Astrocyte (in vitro differentiated cells and primary cell): ENCODE data around the gene DDX17.

ENCODE experiments used
- EZH2 ChIP-seq: IDR thresholded peaks from 2 replicates; pipeline ENCODE4 v1.6.1; 2012; ENCODE audit warnings: mild to moderate bottlenecking, low read length, inconsistent platforms; ENCODE audit not compliant: insufficient read depth
- TF ChIP-seq, protein P1 (sequence below): IDR thresholded peaks from 2 replicates; pipeline ENCODE4 v1.5.1; 2011; ENCODE audit warnings: low read depth, mild to moderate bottlenecking, inconsistent platforms, low read length, moderate library complexity; ENCODE audit not compliant: insufficient read depth

DNA sequence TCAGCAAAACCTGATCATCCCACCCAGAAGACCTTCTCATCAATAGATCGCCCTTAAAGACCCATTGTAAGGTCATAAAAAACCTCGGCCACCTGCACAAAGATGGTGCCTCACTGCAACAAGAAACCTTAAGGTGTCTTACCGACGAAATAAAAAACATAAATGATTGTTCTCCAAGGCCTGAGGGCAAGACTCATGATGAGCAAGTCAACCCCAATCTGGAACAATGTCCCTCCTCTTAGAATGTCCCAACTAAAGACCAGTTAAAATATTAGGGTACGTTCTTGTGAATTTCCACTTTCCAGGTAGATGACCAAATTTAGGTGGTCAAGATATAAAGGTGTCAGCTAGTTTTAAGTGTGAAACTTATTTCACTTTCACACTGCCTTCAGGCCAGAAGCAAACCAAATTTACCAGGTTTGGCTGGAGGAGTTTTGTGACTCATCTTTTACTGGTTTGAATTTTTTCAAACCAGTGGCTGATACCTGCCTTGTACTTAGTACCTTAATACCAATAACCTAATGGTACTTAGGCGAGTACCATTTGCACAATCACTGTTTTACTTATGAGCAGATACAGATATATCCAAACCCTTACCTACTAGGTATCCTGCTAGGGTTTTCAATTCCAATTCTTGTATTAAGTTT, 23.3 kb downstream of the DDX17 start:
- TF ChIP-seq, protein P1, sequence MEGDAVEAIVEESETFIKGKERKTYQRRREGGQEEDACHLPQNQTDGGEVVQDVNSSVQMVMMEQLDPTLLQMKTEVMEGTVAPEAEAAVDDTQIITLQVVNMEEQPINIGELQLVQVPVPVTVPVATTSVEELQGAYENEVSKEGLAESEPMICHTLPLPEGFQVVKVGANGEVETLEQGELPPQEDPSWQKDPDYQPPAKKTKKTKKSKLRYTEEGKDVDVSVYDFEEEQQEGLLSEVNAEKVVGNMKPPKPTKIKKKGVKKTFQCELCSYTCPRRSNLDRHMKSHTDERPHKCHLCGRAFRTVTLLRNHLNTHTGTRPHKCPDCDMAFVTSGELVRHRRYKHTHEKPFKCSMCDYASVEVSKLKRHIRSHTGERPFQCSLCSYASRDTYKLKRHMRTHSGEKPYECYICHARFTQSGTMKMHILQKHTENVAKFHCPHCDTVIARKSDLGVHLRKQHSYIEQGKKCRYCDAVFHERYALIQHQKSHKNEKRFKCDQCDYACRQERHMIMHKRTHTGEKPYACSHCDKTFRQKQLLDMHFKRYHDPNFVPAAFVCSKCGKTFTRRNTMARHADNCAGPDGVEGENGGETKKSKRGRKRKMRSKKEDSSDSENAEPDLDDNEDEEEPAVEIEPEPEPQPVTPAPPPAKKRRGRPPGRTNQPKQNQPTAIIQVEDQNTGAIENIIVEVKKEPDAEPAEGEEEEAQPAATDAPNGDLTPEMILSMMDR: no peak
- no peak for TF ChIP-seq EZH2
